ENCODE results near the gene ZC3H14. TPM values are rescaled to one million over a fixed set of nuclear protein-coding genes. Genes with fewer than 3 reads are reported as not detected.
A peak's percentile ranks its signal among the peaks of the same experiment; 100 is the strongest.

ZC3H14 gene
- total RNA-seq, 4 donors from 2014 or later, result 34.0 to 49.5 (median 42.4) TPM

- TF ChIP-seq CTCF (IDR thresholded peaks at IDR 0.05 in 4 of 5, conservative IDR thresholded peaks at IDR 0.05 in 1 of 5), result no peak
- no peak for TF ChIP-seq POLR2A (IDR thresholded peaks at IDR 0.05)
- H3K4me3 ChIP-seq, result no peak overlapping the region
- H3K36me3 ChIP-seq, result peaks cover 0 to 7% of the 10 kb centered on the region in 2 donors
- no peaks in the 10 kb centered on the region for H3K9me3 ChIP-seq
- peak in 1 of 2 donors; percentile 41 for ATAC-seq
- H3K27ac ChIP-seq, result no peak overlapping the region
- peaks cover 23 to 30% of the 10 kb centered on the region in 2 donors for H3K4me1 ChIP-seq
- intact Hi-C loops (cut with DNase I; ENCODE audit: low total_unique reads) (no loop called here), in situ Hi-C loops (cut with MboI; ENCODE audit: low sequenced_read_pairs in 4 of 4) (no loop called here)
- H3K27me3 ChIP-seq, result no peaks in the 10 kb centered on the region
- DNase-seq, result no peak
Observed at GRCh38 chr14:88535149-88535548, 27.7 kb upstream of the ZC3H14 start.

- ATAC-seq (no peak), DNase-seq (no peak)
- in situ Hi-C loops (cut with MboI; ENCODE audit: low sequenced_read_pairs in 4 of 4), result no loop called here
- H3K9me3 ChIP-seq, result no peaks in the 10 kb centered on the region
- intact Hi-C loops (cut with DNase I; ENCODE audit: low total_unique reads), result no loop called here
- no peak overlapping the region for H3K4me3 ChIP-seq
- H3K27ac ChIP-seq, result no peak overlapping the region
- TF ChIP-seq POLR2A (IDR thresholded peaks at IDR 0.05), result no peak
- TF ChIP-seq CTCF (IDR thresholded peaks at IDR 0.05 in 4 of 5, conservative IDR thresholded peaks at IDR 0.05 in 1 of 5), result no peak
- peaks cover 0 to 7% of the 10 kb centered on the region in 2 donors for H3K36me3 ChIP-seq
- no peaks in the 10 kb centered on the region for H3K27me3 ChIP-seq
- peaks cover 23 to 33% of the 10 kb centered on the region in 2 donors for H3K4me1 ChIP-seq
Observed at GRCh38 chr14:88535813-88536212, 27.0 kb upstream of the ZC3H14 start.

DNA sequence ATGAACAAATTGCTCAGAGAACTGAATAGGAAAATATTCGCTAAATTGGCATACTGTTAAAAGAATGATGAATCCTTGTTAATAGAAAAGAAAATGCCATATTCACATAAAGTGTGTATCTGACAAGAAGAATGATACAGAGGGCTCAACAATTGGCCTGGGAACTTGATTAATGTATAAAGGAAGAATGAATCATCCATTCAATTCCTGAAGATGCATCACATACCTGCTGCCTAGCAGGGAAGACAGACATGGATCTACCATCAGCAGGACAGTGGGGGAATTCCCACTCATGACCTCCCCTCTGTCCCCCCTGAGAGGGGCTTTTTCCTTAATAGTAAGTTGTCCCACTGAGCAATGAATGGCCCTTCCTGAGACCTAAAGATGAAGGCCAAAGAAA lies 21.5 kb upstream of the ZC3H14 start:
- in situ Hi-C loops (cut with MboI; ENCODE audit: low sequenced_read_pairs in 4 of 4), result loop anchor here in 1 of 4 donors (10.0 kb wide), 1 partner anchor 47 kb away; no protein-coding TSS in a partner anchor
- no peak overlapping the region for H3K27ac ChIP-seq
- no peak overlapping the region for H3K4me3 ChIP-seq

GRCh38 chr14:88542857-88543795 lies 19.7 kb upstream of the ZC3H14 start:
- H3K4me3 ChIP-seq, result no peak overlapping the region
- intact Hi-C loops (cut with DNase I; ENCODE audit: low total_unique reads), result no loop called here
- TF ChIP-seq CTCF (IDR thresholded peaks at IDR 0.05 in 4 of 5, conservative IDR thresholded peaks at IDR 0.05 in 1 of 5), result no peak
- no peak for TF ChIP-seq POLR2A (IDR thresholded peaks at IDR 0.05)
- in situ Hi-C loops (cut with MboI; ENCODE audit: low sequenced_read_pairs in 4 of 4), result loop anchor here in 1 of 4 donors (10.0 kb wide), 1 partner anchor 48 kb away; no protein-coding TSS in a partner anchor
- ATAC-seq, result no peak
- peak overlapping the region in 1 of 4 donors; percentile 27 for H3K27ac ChIP-seq
- H3K36me3 ChIP-seq, result no peaks in the 10 kb centered on the region
- H3K4me1 ChIP-seq, result peaks cover 20 to 21% of the 10 kb centered on the region in 2 donors
- no peak for DNase-seq
- no peaks in the 10 kb centered on the region for H3K9me3 ChIP-seq
- H3K27me3 ChIP-seq, result no peaks in the 10 kb centered on the region

More for the DNA sequence above, 21.5 kb upstream of the ZC3H14 start:
- peaks cover 34 to 37% of the 10 kb centered on the region in 2 donors for H3K4me1 ChIP-seq
- H3K27me3 ChIP-seq, result no peaks in the 10 kb centered on the region
- no peaks in the 10 kb centered on the region for H3K9me3 ChIP-seq
- DNase-seq, result no peak
- intact Hi-C loops (cut with DNase I; ENCODE audit: low total_unique reads), result no loop called here
- TF ChIP-seq CTCF (IDR thresholded peaks at IDR 0.05 in 4 of 5, conservative IDR thresholded peaks at IDR 0.05 in 1 of 5) (no peak), POLR2A (IDR thresholded peaks at IDR 0.05) (no peak)
- no peaks in the 10 kb centered on the region for H3K36me3 ChIP-seq
- no peak for ATAC-seq
